Vagina (tissue), 2 donors: ENCODE results near the gene CST7. TPM values are rescaled to one million over a fixed set of nuclear protein-coding genes. Genes with fewer than 3 reads are reported as not detected.

ENCODE experiments used
- DNase-seq, 2 donors: peaks; one replicate each; pipeline ENCODE4 v3.0.0-alpha.2; 2017; ENCODE audit errors: extremely low spot score in 2 of 2
- H3K27ac ChIP-seq: fragments of 200-600 bp; sonication (generic); one replicate; pipeline ENCODE4 v1.5.1; 2019
- H3K27me3 ChIP-seq: fragments of 200-600 bp; sonication (generic); one replicate; pipeline ENCODE4 v1.5.1; 2019
- H3K36me3 ChIP-seq, 2 donors: fragments of 200-600 bp; sonication (generic); one replicate each; pipeline ENCODE4 v1.5.1; 2017 to 2019
- H3K4me1 ChIP-seq: fragments of 200-600 bp; sonication (generic); one replicate; pipeline ENCODE4 v1.5.1; 2019
- H3K4me3 ChIP-seq, 2 donors: fragments of 200-600 bp; sonication (generic); 1 replicate in 1 of 2; 2 replicates in 1 of 2; pipeline ENCODE4 v1.5.1; 2016 to 2019
- H3K9me3 ChIP-seq: fragments of 200-600 bp; sonication (generic); one replicate; pipeline ENCODE4 v1.5.1; 2019
- POLR2A ChIP-seq, 2 donors: fragments of 450-650 bp; IDR thresholded peaks; one replicate each; pipeline ENCODE4 v1.6.1; 2017; ENCODE audit warnings: antibody characterized with exemption in 2 of 2, mild to moderate bottlenecking in 2 of 2, moderate library complexity in 2 of 2
- POLR2AphosphoS5 ChIP-seq, 2 donors: sonication (generic); formaldehyde crosslinking; IDR thresholded peaks; one replicate each; pipeline ENCODE4 v1.9.0; 2017; ENCODE audit warnings: antibody characterized with exemption in 2 of 2, mild to moderate bottlenecking in 2 of 2, low read depth in 1 of 2; ENCODE audit not compliant: insufficient read depth in 1 of 2
- intact Hi-C: fragments of 100-400 bp; cut with DNase I; formaldehyde crosslinking; loops from one replicate; pipeline ENCODE4 v1.15.1; 2023
- total RNA-seq: library from RNA; depleted of rRNA; stranded (reverse); fragments of >200 nt; gene quantifications from one replicate; pipeline ENCODE4 v1.2.3, GENCODE V29; 2016
- TF ChIP-seq, protein P1 (sequence below), 3 experiments: fragments of 450-650 bp in 2 of 3; fragments of 200-600 bp in 1 of 3; sonication (generic) in 1 of 3; IDR thresholded peaks; one replicate each; pipeline ENCODE4 v1.5.1; 2017 to 2019; ENCODE audit warnings: antibody characterized with exemption in 3 of 3, mild to moderate bottlenecking in 2 of 3, moderate library complexity in 2 of 3

The CST7 gene
- total RNA-seq, 1 donor from 2014 or later: 3.7 TPM

- Histone ChIP-seq H3K9me3 (no peaks in the 10 kb centered on the region), H3K4me3 (no peak overlapping the region), H3K27me3 (no peaks in the 10 kb centered on the region), H3K4me1 (peaks cover 17% of the 10 kb centered on the region), H3K36me3 (peaks cover 0 to 5% of the 10 kb centered on the region in 2 donors), H3K27ac (no peak overlapping the region)
- TF ChIP-seq, protein P1, sequence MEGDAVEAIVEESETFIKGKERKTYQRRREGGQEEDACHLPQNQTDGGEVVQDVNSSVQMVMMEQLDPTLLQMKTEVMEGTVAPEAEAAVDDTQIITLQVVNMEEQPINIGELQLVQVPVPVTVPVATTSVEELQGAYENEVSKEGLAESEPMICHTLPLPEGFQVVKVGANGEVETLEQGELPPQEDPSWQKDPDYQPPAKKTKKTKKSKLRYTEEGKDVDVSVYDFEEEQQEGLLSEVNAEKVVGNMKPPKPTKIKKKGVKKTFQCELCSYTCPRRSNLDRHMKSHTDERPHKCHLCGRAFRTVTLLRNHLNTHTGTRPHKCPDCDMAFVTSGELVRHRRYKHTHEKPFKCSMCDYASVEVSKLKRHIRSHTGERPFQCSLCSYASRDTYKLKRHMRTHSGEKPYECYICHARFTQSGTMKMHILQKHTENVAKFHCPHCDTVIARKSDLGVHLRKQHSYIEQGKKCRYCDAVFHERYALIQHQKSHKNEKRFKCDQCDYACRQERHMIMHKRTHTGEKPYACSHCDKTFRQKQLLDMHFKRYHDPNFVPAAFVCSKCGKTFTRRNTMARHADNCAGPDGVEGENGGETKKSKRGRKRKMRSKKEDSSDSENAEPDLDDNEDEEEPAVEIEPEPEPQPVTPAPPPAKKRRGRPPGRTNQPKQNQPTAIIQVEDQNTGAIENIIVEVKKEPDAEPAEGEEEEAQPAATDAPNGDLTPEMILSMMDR (IDR thresholded peaks at IDR 0.05): no peak
- TF ChIP-seq POLR2AphosphoS5 (IDR thresholded peaks at IDR 0.05; ENCODE audit: insufficient read depth in 1 of 2, low read depth in 1 of 2) (no peak), POLR2A (IDR thresholded peaks at IDR 0.05) (no peak)
- intact Hi-C loops: no loop called here
- DNase-seq: peak; percentile 61 to 69
Observed at GRCh38 chr20:24987873-24988835, 39.1 kb downstream of the CST7 start.

GRCh38 chr20:24989162-24989561 is 40.1 kb downstream of the CST7 start:
- no peaks in the 10 kb centered on the region for H3K27me3 ChIP-seq
- no peaks in the 10 kb centered on the region for H3K36me3 ChIP-seq
- TF ChIP-seq, protein P1 (IDR thresholded peaks at IDR 0.05): no peak
- no peak for TF ChIP-seq POLR2AphosphoS5 (IDR thresholded peaks at IDR 0.05; ENCODE audit: insufficient read depth in 1 of 2, low read depth in 1 of 2)
- TF ChIP-seq POLR2A (IDR thresholded peaks at IDR 0.05): no peak
- intact Hi-C loops: no loop called here
- no peaks in the 10 kb centered on the region for H3K9me3 ChIP-seq
- H3K27ac ChIP-seq: no peak overlapping the region
- H3K4me3 ChIP-seq: no peak overlapping the region
- H3K4me1 ChIP-seq: peaks cover 25% of the 10 kb centered on the region
- DNase-seq: peak in 1 of 2 donors; percentile 16

- peaks cover 35% of the 10 kb centered on the region for H3K4me1 ChIP-seq
- no peak for TF ChIP-seq POLR2A (IDR thresholded peaks at IDR 0.05)
- no peaks in the 10 kb centered on the region for H3K27me3 ChIP-seq
- peak in 1 of 2 donors; percentile 52 for DNase-seq
- H3K4me3 ChIP-seq: no peak overlapping the region
- intact Hi-C loops: loop anchor here (5.0 to 10.0 kb wide), 2 partner anchors 186 to 404 kb away; partner anchors contain the start of gene ABHD12
- no peak overlapping the region for H3K27ac ChIP-seq
- no peaks in the 10 kb centered on the region for H3K9me3 ChIP-seq
- no peaks in the 10 kb centered on the region for H3K36me3 ChIP-seq
Observed at GRCh38 chr20:24990810-24991252, 41.8 kb downstream of the CST7 start.

DNA sequence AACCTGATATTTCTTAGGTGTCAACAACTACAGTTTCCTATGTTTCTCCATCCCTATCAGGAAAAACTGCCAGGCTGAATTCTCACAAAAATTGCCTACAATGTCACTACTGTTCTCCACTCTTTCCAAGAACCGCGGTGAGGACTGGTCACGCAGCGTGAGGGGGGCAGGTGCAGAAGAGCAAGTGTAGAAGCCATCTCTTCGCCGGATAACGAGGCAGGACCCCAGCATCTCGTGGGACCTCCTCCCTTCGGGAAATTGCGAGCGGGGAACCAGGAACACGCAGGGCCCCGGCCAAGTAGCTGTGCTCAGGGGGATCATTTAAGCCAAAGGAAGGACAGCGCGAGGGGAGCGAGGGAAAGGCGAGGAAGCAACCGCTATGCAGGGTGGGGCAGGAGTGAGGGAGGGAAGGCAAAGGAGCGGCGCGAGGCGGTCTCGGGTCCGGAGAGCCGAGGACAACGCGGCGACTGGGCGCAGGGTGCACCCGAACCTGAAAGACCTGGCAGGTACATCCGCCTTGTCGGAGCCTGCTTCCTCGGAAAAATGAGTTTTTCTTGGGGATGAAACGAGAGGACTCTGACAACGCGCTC is 42.9 kb downstream of the CST7 start:
- intact Hi-C loops: loop anchor here (5.0 to 10.0 kb wide), 2 partner anchors 185 to 403 kb away; partner anchors contain the start of gene ABHD12
- Histone ChIP-seq H3K9me3 (no peaks in the 10 kb centered on the region), H3K27ac (peak overlapping the region; percentile 89), H3K27me3 (no peaks in the 10 kb centered on the region), H3K4me3 (peak overlapping the region; percentile 89 to 92), H3K36me3 (no peaks in the 10 kb centered on the region), H3K4me1 (peaks cover 40% of the 10 kb centered on the region)
- DNase-seq: peak; percentile 84 to 90
- TF ChIP-seq POLR2A (IDR thresholded peaks at IDR 0.05) (no peak), POLR2AphosphoS5 (IDR thresholded peaks at IDR 0.05; ENCODE audit: insufficient read depth in 1 of 2, low read depth in 1 of 2) (no peak)
- TF ChIP-seq, protein P1 (IDR thresholded peaks at IDR 0.05): no peak

DNA sequence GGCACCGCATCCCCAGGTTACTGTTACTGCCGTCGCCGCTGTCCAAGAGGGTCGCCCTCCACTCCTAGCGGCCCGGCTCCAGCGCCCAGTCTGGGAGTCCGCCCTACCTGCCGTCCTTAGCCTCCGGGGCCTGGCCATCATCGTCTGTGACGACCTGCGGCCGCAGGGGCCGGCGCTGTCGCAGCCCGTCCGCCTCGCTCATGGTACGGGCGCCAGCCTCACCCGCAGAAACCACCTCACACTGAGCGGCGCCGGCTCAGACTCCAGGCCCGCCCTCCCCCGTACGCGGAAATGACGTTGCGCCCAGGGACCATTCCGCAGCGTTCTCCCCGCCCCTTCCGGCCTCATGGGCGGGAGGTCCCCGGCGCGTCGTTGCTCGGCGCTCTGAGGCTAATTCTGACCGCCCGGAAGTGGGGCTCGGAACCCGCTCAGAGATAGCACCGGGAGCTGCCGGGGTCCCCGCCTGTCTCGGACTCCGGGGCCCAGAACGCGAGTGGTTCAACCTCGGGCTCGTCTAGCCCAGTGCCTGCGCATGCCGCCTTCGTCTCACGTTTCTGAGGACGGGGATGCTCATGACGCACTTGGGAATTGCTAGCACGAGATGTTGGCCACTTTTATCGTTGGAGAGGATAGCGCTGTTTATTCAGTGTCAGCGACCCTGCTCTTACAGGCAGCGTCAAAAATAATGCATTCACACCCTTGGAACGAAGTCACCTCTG is 43.6 kb downstream of the CST7 start, which contains the start of gene APMAP:
TSS of gene APMAP (minus strand) at position 265 of the 719 bp plus-strand sequence. CDS start at position 202, 63 bp downstream.
- intact Hi-C loops: loop anchor here (5.0 to 10.0 kb wide), 2 partner anchors 185 to 402 kb away; partner anchors contain the start of gene ABHD12
- Histone ChIP-seq H3K36me3 (no peaks in the 10 kb centered on the region), H3K27ac (peak within 1 kb of the TSS; percentile 89), H3K27me3 (no peaks in the 10 kb centered on the region), H3K4me1 (peaks cover 40% of the 10 kb centered on the region), H3K4me3 (peak within 1 kb of the TSS; percentile 89 to 92), H3K9me3 (no peaks in the 10 kb centered on the region)
- DNase-seq: peak; percentile 92 to 97
- TF ChIP-seq POLR2AphosphoS5 (IDR thresholded peaks at IDR 0.05; ENCODE audit: insufficient read depth in 1 of 2, low read depth in 1 of 2) (peak; percentile 95 to 100), POLR2A (IDR thresholded peaks at IDR 0.05) (peak; percentile 62 to 97)
- TF ChIP-seq, protein P1 (IDR thresholded peaks at IDR 0.05): no peak
